ENCODE results near the gene SLC49A4. TPM values are rescaled to one million over a fixed set of nuclear protein-coding genes. Genes with fewer than 3 reads are reported as not detected.

Gene SLC49A4
- polyA plus RNA-seq, 5 donors: 8.6 to 11.9 (median 10.4) TPM

DNA sequence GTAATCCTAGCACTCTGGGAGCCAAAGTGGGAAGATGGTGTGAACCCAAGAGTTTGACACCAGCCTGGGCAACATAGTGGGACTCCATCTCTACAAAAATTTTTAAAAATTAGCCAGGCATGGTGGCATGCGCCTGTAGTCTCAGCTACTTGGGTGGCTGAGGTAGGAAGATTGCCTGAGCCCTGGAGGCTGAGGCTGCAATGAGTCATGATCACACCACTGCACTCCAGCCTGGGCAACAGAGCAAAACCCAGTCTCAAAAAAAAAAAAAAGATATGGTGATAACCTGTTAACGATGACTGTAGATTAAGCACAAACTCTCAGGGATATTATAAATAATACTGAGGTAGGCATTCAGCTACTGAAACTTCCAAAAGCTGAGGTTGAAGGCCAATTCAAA is 107.5 kb downstream of the SLC49A4 start:
- DNase-seq: no peak

GRCh38 chr3:122903171-122903570 is 108.3 kb downstream of the SLC49A4 start:
- DNase-seq: no peak

- DNase-seq: no peak
These were observed 112.6 kb downstream of the SLC49A4 start for GRCh38 chr3:122907471-122907870.

GRCh38 chr3:122908251-122908650 is 113.4 kb downstream of the SLC49A4 start:
- no peak for DNase-seq

- no peak for DNase-seq
These were observed 117.0 kb downstream of the SLC49A4 start for GRCh38 chr3:122911901-122912300.

- DNase-seq: no peak
These were observed 118.1 kb downstream of the SLC49A4 start for GRCh38 chr3:122912772-122913538.

DNA sequence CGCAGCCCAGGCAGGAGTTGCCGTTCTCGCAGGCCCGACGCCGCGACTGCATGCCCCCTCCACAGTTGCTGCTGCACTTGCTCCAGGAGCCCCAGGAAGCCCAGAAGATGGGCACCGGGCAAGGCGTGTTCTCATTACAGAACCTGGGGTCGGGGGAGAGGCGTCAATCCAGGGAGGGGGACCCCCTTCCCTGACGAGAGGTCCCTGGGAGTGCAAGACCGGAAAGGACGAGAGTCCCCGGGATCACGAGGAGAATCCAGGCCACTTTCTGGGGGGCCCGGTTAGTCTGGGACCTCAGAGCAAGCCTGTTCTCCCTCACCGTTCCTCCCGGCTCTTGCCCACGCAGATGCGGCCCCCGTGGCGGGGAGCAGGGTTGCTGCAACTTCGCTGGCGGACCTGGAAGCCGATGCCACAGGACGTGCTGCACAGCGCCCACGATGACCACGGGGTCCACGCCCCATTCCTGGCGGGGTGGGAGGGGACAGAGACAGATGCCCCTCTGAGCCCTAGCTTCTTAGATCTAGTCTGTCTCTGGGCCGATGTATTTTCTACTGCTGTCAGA is 118.8 kb downstream of the SLC49A4 start:
- no peak for DNase-seq

- no peak for DNase-seq
These were observed 120.6 kb downstream of the SLC49A4 start for GRCh38 chr3:122915300-122916055.

GRCh38 chr3:122916084-122916483 is 121.2 kb downstream of the SLC49A4 start:
- DNase-seq: no peak

GRCh38 chr3:122916580-122916979 is 121.7 kb downstream of the SLC49A4 start:
- DNase-seq: no peak

- no peak for DNase-seq
These were observed 122.5 kb downstream of the SLC49A4 start for GRCh38 chr3:122917412-122917811.

DNA sequence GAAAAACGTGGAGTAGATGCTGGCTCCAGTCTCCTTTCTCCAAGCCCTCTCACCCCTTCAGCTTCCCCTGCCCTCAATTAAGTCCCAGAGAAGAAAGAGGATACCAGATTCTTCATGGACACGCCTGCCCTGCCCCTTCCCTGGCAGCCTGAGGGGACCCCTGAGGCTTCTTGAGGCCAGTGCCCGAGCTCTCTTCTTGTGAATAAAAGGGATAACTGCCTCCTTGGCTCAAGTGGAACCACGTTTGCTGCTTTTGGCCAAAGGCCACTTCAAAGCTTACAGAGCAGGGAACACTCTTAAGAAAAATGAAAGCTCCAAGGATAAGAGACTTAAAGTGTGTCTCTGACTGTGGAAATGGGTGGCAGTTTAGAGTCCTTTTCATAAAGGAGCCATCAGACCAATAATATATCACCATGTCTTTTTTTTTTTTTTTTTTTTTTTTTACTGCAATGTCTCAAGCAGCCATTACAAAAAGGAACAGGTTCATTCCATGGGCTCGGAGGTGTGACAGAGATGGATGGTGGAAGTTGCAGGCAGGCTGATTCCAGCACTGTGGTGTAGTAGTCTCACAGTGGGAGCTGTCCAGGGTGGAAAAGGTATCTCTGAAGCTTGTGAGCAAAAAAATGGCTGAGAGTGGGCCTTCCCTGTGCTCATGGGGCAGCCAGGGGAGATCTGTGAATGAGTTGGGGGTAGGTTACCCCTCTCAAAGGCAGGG is 123.9 kb downstream of the SLC49A4 start:
- no peak for DNase-seq

DNA sequence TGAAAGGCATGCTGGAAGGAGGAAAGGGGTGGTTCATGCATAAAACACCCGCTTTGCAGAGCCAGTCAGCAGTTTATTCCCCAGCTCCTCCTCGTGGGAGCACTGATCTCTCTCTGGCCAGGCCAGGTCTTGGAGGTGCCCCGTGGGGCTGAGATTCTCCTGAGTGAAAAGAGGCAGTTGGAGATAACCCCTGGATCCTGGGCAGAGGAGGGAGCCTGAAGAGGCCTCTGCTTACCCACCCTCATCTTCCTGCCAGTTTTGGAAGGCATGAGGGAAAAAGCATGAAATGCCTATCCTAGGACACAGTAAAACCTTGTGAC is 124.4 kb downstream of the SLC49A4 start:
- DNase-seq: no peak

GRCh38 chr3:122920986-122921385 is 126.1 kb downstream of the SLC49A4 start:
- no peak for DNase-seq

GRCh38 chr3:122921791-122922651 is 127.2 kb downstream of the SLC49A4 start:
- DNase-seq: no peak

DNA sequence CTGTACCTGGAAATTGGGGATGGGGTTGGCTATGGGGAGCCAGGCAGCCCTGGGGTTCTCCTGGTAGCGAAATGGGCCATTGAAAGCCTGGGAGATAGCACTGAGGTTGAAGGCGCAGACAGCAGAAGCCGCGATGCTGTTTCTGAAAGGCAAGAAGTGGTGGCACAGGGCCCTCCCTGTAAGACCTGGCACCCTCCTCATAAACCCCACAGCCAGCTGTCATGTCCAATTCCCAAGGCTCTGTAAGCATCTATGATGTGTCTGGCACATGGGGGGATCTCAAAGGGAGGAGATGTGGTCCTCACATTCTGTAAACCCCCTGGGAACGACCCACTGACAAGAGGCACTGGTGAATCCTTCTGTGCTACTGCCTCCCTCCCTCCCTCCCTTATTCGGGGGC is 128.7 kb downstream of the SLC49A4 start:
- DNase-seq: no peak

GRCh38 chr3:122924056-122924455 is 129.2 kb downstream of the SLC49A4 start:
- no peak for DNase-seq

- no peak for DNase-seq
These were observed 130.9 kb downstream of the SLC49A4 start for GRCh38 chr3:122925756-122926155.

- DNase-seq: no peak
These were observed 131.5 kb downstream of the SLC49A4 start for GRCh38 chr3:122926322-122926721.

- DNase-seq: no peak
These were observed 131.9 kb downstream of the SLC49A4 start for GRCh38 chr3:122926811-122927210.

DNA sequence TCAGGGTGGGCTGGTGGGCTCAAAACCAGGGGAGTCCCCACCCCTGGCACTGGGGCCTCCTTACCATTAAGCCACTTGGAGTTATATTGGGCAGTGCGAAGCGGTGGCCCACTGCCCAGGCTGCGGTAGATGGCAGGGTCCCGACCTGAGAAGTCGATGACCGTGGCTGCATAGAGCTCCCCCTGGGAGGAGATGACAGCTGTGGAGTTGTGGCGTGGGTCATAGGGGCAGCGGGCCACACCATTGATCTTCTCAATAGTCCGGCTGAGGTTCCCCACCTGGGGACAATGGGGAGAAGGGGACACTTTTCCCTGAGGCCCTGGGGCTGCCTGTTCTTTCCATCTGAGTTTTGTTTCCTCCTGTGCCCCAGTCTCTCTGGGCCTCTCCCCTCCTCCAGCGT is 132.9 kb downstream of the SLC49A4 start:
- DNase-seq: no peak

Data from right lung (tissue), 5 donors.